ENCODE data around the gene C2orf68.
"Not testable (repeated sequence)": the region's sequence is repeated elsewhere in the genome, so short reads cannot be mapped to it uniquely, and the experiment has no call there.

The C2orf68 gene

DNA sequence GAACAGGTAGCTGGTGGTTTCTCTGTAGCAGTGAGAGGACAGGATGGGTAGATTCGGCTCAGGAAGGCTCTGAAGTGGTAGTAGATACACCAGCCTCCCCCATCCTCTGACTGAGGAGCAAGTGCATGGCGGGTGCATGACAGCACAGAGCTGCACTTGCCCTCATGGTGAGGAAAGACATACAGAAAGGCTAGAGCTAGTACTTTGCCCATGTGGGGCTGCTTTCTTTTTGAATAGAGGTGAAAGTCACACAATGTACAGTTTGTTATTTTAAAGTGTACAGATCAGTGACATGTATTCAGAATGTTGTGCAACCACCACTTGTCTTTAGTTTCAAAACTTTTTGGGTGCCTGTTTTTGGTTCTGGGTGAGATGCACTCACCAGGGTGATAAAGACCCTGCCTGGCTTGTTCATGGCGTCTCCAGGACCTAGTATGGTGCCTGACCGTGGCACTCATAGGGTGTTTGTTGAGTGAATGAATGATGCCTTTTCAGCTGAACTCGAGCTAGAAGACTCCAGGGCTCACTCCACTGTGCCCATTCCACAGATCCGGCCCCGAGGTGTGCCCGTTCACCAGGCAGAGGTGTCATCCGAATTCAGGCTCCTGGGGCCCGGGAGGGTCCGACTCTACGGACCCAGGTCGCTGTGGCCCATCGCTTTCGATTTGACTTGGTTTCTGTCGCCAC lies 28.1 kb downstream of the C2orf68 start:
- in situ Hi-C loops (cut with MboI; ENCODE audit: low sequenced_read_pairs), result no loop called here

DNA sequence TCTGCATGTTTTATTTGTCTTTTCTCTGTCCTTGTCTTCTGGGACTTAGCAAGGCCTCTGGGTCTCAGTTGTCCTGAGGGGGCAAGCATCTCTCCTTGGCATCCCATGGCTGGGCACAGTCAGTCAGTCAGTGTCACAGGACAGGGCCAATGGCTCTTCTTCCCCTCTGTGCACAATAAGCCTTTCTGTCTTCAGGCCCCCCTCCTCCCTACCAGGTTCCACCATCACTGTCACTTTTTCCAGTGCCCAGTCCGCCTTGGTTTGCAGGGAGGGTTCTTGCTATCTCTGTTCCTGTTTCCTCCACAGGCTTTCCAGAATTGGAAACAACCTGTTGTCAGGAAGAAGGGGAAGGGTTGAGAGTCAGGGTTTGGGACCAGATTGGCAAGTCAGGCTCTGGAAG lies 29.4 kb downstream of the C2orf68 start:
- in situ Hi-C loops (cut with MboI; ENCODE audit: low sequenced_read_pairs), result no loop called here

DNA sequence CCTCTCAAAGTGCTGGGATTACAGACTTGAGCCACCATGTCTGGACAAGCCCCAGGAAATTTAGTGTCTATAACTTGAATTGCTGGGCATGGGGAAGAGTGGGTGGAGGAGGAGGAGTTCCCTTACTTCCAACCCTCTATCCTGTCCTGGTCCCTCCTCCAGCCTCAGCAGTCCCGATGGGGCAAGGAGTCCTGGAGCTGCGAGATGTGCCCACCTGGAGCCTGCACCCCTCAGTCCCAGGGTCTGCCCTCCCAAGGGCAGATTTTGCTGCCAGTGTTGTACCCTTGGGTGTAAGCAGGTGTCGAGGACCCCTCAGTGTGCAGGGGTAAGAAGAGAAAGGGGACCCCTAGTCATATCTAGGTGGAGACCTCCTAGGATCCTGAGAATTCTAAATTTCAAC lies 31.7 kb downstream of the C2orf68 start:
- in situ Hi-C loops (cut with MboI; ENCODE audit: low sequenced_read_pairs), result no loop called here

DNA sequence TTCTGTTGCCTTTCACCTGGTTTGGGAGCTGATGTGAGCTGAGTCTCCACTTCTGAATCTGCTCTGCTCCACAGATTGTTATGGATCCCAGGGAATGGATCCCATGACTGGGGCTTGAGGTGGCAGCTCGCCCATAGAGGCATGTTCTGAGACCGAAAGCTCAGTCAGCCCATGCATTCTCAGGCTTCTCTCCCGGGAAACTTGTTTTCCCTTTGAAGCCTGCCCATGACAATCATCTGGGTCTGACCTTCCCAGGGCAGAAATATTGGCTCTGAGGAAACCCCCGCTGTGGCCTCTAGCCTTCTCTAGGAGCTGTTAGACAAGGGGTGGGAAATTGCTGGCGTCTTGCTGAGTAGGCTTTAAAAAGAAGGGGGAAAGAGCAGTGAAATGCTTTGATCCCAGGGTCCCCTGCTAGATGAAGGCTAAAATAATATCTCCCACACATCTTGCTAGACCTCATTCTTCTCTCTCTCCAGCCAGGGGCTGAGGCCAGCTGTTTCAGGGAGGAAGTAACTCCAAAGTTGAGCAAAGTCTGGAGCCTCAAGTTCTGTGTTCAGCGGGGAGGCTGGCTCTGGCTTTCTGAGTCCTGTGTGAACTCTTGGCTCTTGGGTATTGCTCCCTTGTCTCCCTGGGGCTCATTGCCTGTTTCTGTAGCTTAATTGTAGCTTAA lies 32.5 kb downstream of the C2orf68 start:
- in situ Hi-C loops (cut with MboI; ENCODE audit: low sequenced_read_pairs), result no loop called here

DNA sequence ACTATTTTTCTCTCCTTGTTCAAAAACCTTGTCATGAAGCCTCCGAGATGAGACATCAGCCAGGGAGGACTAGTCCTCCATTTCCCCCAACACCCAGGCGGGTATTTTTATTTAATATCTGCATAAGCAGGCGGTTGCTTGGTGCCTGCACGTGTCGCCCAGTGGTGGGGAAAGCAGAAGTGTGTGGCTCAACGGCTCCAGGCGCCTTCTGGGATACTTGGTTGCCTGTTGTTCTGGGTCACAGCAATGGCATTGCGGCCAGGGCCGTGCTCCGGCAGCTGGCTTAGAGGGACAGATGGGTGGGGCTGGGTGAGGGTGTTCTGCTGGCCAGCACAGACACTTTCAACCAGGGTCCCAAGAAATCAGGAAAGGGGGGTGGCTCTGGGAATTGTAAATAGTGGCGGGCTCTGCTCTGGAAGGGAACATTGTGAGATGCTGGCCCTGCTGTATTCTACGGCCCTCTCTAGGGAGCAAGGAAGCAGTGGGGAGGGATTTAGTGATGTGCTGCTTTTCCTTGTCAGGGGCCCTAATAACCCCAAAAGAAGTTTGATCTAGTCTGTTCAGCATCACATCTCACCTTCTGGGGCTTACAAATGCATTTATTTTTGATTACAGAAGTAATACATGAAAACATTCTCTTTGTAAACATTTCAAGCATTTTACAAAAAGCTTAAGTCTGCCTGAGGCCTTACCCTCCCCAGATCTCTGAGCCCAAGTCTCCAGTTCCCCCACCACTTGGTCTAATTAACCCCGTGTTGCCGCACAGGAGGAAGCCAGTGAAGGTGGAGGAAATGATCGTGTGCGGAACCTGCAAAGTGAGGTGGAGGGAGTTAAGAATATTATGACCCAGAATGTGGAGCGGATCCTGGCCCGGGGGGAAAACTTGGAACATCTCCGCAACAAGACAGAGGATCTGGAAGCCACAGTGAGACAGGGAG lies 33.4 kb downstream of the C2orf68 start:
- in situ Hi-C loops (cut with MboI; ENCODE audit: low sequenced_read_pairs), result no loop called here

DNA sequence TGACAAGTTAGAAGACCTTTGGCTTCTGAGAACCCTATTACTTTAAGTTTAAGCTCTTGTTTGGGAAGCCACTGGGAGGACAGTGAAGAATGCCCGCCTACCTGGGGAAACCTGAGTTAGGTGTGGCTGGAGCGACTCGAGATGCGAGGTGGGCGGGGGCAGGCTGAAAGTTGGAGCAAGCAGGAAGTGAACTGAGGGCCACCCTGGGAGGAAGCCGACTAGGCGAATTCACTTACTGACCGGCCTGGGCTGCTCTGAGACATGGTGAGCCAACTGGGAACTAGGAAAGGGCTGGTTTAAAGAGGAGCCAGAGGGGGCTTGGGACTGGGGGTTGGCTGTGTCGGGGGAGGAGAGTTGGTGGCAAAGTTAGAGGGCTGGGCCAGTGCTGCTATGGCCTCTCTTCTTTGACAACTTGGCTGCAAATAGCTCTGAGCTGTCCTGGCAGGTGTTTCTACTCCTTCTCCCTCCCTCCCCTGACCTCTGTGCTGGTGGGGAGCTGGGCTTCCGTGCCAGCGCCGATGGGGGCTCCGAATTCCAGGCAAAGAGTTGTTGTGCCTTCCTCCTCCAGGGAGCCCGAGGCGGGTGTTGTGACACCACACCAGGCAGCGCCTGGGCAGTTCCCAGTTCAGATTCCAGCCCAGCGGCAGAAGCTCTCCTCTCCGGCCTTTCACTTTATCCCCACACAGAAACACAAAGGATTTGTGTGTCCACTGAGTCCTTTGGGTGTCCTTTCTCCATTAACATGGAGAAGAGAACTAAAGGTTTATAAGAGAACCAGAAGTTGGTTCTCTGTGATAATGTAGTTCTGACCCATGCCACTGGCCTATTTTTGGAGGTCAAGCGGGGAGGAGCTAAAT lies 34.3 kb downstream of the C2orf68 start, which contains the start of gene VAMP8:
Gene VAMP8, plus strand, starts transcription at position 201 of the 857 bp plus-strand sequence. Its CDS starts 61 bp downstream, at position 262.
- in situ Hi-C loops (cut with MboI; ENCODE audit: low sequenced_read_pairs), result no loop called here

DNA sequence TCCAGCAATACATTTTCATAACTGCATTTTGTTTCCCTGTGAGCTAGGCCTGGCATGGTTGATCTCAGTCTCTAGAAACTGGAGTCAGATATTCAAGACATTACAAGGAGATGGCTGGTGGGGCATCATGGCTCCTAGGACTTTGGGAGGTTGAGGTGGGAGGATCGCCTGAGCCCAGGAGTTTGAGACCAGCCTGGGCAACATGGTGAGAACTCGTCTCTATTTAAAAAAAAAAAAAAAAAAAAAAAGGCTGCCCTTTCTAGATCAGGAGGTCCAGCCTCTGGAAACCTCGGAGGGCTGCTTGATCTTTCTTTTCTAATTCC lies 34.8 kb downstream of the C2orf68 start:
- in situ Hi-C loops (cut with MboI; ENCODE audit: low sequenced_read_pairs), result no loop called here

DNA sequence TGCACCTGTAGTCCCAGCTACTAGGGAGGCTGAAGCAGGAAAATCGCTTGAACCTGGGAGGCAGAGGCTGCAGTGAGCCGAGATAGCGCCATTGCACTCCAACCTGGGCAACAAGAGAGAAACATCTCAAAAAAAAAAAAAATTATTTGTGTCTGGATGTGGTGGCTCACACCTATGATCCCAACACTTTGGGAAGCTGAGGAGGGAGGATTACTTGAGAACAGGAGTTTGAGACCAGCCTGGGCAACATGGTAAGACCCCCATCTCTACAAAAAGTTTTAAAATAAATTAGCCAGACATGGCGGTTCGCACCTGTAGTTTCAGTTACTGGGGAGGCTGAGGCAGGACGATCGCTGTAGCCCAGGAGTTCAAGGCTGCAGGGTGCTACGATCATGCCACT lies 36.1 kb downstream of the C2orf68 start:
- in situ Hi-C loops (cut with MboI; ENCODE audit: low sequenced_read_pairs), result no loop called here

DNA sequence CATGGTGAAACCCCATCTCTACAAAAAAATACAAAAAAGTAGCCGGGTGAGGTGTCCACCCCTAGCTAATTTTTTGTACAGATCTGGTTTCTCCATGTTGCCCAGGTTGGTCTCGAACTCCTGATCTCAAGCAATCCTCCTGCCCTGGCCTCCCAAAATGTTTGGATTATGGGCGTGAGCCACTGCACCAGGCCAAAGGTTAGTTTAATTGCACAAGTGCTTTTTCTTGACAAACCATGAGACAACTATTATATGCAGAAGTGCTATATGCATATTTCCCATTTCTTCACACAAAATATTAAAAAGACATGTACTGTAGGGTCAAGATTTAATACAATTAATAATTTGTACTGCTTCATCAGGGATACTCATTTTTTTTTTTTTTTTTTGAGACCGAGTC lies 45.6 kb downstream of the C2orf68 start:
- in situ Hi-C loops (cut with MboI; ENCODE audit: low sequenced_read_pairs), result no loop called here

DNA sequence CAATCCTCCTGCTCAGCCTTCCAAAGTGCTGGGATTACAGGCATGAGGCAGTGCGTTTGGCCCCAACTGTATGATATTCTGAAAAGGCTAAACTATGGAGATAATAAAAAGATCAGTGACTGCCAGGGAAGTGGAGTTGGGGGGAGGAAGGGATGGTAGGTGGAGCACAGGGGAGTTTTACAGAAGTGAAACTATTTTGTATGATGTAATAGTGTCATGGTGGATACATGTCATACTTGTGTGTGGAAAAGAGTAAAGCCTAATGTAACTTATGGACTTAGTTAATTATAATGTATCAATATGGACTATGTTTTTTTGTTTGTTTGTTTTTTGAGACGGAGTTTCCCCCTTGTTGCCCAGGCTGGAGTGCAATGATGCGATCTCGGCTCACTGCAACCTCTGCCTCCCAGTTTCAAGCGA lies 47.7 kb downstream of the C2orf68 start:
- in situ Hi-C loops (cut with MboI; ENCODE audit: low sequenced_read_pairs), result no loop called here

DNA sequence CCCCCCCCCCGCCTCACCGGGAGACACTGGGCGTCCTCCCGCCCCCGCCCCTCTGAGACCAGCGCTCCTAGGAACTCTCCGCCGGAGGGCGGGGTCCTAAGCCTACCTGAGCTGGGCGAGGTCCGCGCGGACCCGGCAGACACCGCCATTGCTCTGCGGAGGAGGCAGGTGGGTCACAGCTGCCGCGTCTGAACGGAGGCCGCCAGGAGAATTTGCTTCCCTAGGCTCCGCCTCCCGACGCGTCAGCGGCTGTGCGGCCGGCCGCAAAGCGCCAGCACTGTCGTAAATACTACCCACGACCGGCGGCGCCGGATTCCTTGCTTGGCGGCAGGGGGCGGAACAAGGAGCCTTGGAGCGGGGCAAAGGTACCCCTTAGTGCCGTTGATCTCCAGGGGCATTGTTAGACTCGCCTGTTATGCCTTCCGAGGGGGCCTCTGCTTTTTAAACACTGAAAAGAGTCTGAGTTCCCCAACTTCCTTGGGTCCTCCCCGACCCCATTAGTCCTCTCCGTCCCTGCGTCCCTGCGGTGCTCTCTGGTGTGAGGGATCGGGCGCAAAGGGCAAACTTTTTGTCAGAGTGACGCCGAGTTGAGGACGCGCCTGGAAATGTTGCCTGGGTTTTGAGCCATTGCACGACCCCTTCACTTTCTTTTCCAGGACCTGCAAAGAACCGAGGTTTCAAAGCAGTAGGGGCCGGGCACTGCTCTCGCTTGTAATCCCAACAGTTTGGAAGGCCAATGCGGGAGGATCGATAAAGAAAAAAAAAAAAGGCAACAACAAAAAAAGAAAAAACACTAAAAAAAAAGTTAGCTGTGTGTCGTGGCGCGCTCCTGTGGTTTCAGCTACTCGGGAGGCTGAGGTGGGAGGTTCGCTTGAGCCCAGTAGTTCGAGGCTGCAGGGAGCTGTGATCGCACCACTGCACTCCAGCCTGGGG lies 50.3 kb downstream of the C2orf68 start, which contains the start of gene GGCX:
Gene GGCX, minus strand, starts transcription at position 214 of the 933 bp plus-strand sequence. Its CDS starts 65 bp downstream, at position 149.
- in situ Hi-C loops (cut with MboI; ENCODE audit: low sequenced_read_pairs), result no loop called here

DNA sequence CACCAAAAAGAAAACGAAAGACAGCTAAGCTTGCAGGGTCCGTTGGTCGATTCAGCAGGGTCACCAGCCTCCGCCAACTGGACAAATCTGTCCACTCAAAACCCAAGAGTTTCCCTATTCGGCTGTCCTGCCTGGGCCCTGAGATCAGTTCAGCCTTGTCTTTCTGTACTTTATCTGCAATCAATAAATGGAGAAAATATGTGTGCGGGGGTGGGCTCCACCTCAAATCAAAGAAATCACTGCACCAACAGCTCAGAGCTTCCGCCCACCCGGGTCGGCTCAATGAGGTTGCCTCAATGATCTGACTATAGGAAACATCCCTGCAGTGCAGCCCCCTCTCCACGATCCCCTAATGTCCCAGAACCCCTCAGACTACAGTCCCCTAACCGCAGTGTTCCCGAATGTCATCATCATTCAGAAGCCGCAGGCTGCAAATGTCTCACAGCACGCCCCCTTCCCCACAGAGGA lies 51.0 kb downstream of the C2orf68 start:
- in situ Hi-C loops (cut with MboI; ENCODE audit: low sequenced_read_pairs), result no loop called here

DNA sequence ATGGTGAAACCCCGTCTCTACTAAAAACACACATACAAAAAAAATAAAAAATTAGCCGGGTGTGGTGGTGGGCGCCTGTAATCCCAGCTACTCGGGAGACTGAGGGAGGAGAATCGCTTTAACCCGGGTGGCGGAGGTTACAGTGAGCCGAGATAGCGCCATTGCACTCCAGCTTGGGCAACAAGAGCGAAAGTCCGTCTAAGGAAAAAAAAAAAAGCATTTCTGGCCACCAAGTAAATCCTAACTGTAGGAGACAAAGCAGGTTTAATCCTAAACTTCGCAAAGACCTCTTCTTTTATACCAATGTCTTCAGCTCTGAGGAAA lies 51.5 kb downstream of the C2orf68 start:
- in situ Hi-C loops (cut with MboI; ENCODE audit: low sequenced_read_pairs), result not testable (repeated sequence)

DNA sequence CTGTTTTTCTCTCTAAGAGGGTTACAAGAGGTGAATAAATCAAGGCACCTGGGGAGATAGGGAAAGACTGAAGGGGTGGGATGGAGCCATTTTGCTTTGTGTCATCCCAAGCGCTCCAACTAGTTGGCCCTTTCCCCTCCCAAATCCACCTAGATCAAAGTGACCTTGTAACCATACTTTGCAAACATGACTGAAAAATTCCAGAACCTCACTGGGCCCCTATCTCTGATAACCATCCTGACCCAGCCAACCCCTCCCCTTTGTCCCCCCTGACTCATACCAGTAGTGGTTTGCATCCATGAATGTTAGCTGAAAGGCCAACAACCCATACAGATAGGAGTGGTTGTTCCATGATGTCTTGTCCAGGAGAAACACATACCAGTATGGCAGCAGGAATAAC lies 53.7 kb downstream of the C2orf68 start:
- in situ Hi-C loops (cut with MboI; ENCODE audit: low sequenced_read_pairs), result no loop called here

DNA sequence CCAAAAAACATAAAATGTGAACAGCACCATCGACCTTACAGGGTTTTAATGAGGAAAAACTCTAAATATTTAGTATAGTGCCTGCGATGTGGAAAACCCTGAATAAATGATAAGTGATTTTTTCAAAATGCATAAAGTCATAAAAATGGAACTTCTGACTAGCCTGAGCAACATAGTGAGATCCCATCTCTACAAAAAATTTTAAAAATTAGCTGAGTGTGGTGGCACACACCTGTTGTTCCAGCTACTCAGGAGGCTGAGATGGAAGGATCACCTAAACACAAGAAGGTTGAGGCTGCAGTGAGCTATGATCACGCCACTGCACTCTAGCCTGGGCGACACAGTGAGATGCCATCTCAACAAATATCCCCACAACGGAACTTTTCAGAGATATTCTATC lies 54.7 kb downstream of the C2orf68 start:
- in situ Hi-C loops (cut with MboI; ENCODE audit: low sequenced_read_pairs), result no loop called here
